ENCODE measurements around the gene MOB3B. TPM values are rescaled to one million over a fixed set of nuclear protein-coding genes. Genes with fewer than 3 reads are reported as not detected.
"Not testable (repeated sequence)": the region's sequence is repeated elsewhere in the genome, so short reads cannot be mapped to it uniquely, and the experiment has no call there.

The MOB3B gene
- polyA plus RNA-seq, 1 of the 3 experiments (the other 2 are of a cell fraction) = 0.90 TPM

GRCh38 chr9:27467486-27467885, 62.1 kb downstream of the MOB3B start (continued):
- TF ChIP-seq ZBTB33 (IDR thresholded peaks at IDR 0.05; ENCODE audit: borderline replicate concordance, low read depth) (no peak), JUND (IDR thresholded peaks at IDR 0.05) (no peak), GATA2 (CRISPR knock-in tag; IDR thresholded peaks at IDR 0.05) (no peak), NFIC (IDR thresholded peaks at IDR 0.05; ENCODE audit: borderline replicate concordance) (no peak), ELF1 (IDR thresholded peaks at IDR 0.05) (no peak), USF2 (IDR thresholded peaks at IDR 0.05; ENCODE audit: borderline replicate concordance, low read depth, low read length) (no peak), CTCF (IDR thresholded peaks at IDR 0.05) (no peak)

GRCh38 chr9:27466516-27466915, 63.1 kb downstream of the MOB3B start:
- H4K20me1 ChIP-seq (ENCODE audit: insufficient read depth); DNase-seq; H3K9me2 ChIP-seq; H2AFZ ChIP-seq (ENCODE audit: low read depth); H3K4me2 ChIP-seq; H3K4me3 ChIP-seq (ENCODE audit: low read depth in 2 of 2, low read length in 1 of 2); H3K27me3 ChIP-seq (ENCODE audit: insufficient read depth); H3F3A ChIP-seq (replicated peaks; ENCODE audit: insufficient read depth); H3K79me2 ChIP-seq (ENCODE audit: insufficient read depth); H3K27ac ChIP-seq (ENCODE audit: low read depth in 2 of 2, low read length in 1 of 2); POLR2A ChIA-PET; H3K9ac ChIP-seq; CTCF ChIA-PET; H3K4me1 ChIP-seq (ENCODE audit: control insufficient read depth in 1 of 2, insufficient read depth in 2 of 2, low read depth in 1 of 2, low read length in 1 of 2); H3K36me3 ChIP-seq (replicated peaks in 1 of 2; ENCODE audit: control insufficient read depth in 1 of 2, insufficient read depth in 2 of 2, low read length in 1 of 2); H3K9me3 ChIP-seq: not testable (repeated sequence)
- WGBS (ENCODE audit: low lambda C conversion rate) = 87% methylated on average over 6 of the region's 6 CpGs

- H3K9me3 ChIP-seq; H3K9ac ChIP-seq; H4K20me1 ChIP-seq (ENCODE audit: insufficient read depth); CTCF ChIA-PET; H3K9me2 ChIP-seq; POLR2A ChIA-PET; H3K27me3 ChIP-seq (ENCODE audit: insufficient read depth); H3K4me2 ChIP-seq; H3K4me1 ChIP-seq (ENCODE audit: control insufficient read depth in 1 of 2, insufficient read depth in 2 of 2, low read depth in 1 of 2, low read length in 1 of 2); H3K4me3 ChIP-seq (ENCODE audit: low read depth in 2 of 2, low read length in 1 of 2); H2AFZ ChIP-seq (ENCODE audit: low read depth); H3K27ac ChIP-seq (ENCODE audit: low read depth in 2 of 2, low read length in 1 of 2); H3K36me3 ChIP-seq (replicated peaks in 1 of 2; ENCODE audit: control insufficient read depth in 1 of 2, insufficient read depth in 2 of 2, low read length in 1 of 2); H3K79me2 ChIP-seq (ENCODE audit: insufficient read depth); DNase-seq: not testable (repeated sequence)
- H3F3A ChIP-seq (replicated peaks; ENCODE audit: insufficient read depth) = peaks cover 12% of the 10 kb centered on the region
- WGBS (ENCODE audit: low lambda C conversion rate) = 79% methylated on average over 3 of the region's 3 CpGs
Observed at GRCh38 chr9:27464950-27465349, 64.7 kb downstream of the MOB3B start.
